Mesendoderm (in vitro differentiated cells): ENCODE data around the gene KCNQ1.

Source experiments
- DNase-seq: peaks from one replicate; pipeline ENCODE4 v3.0.0; 2013
- H2AK5ac ChIP-seq: 2 replicates; pipeline ENCODE4 v1.6.1; 2013; ENCODE audit warnings: low read length, inconsistent platforms
- H2BK120ac ChIP-seq: 2 replicates; pipeline ENCODE4 v1.6.1; 2013; ENCODE audit warnings: low read depth, mild to moderate bottlenecking, low read length, moderate library complexity, mixed read lengths
- H2BK15ac ChIP-seq: replicated peaks from 2 replicates; pipeline ENCODE4 v1.6.1; 2013; ENCODE audit warnings: low read depth, mild to moderate bottlenecking, moderate library complexity
- H2BK5ac ChIP-seq: 2 replicates; pipeline ENCODE4 v1.6.1; 2013; ENCODE audit warnings: low read length, inconsistent platforms
- H3K18ac ChIP-seq: 2 replicates; pipeline ENCODE4 v1.6.1; 2013; ENCODE audit warnings: mild to moderate bottlenecking, low read length, mixed read lengths
- H3K23ac ChIP-seq: one replicate; pipeline ENCODE4 v1.6.1; 2013; ENCODE audit warnings: low read length
- H3K27ac ChIP-seq: 2 replicates; pipeline ENCODE4 v1.5.1; 2013; ENCODE audit warnings: low read depth, mild to moderate bottlenecking, inconsistent platforms, low read length, moderate library complexity
- H3K27me3 ChIP-seq: 2 replicates; pipeline ENCODE4 v1.6.1; 2013; ENCODE audit warnings: low read length, control low read depth, mild to moderate bottlenecking, inconsistent platforms; ENCODE audit not compliant: insufficient read depth, poor library complexity
- H3K36me3 ChIP-seq: 2 replicates; pipeline ENCODE4 v1.6.1; 2013; ENCODE audit warnings: low read length, inconsistent platforms; ENCODE audit not compliant: control insufficient read depth, insufficient read depth
- H3K4ac ChIP-seq: one replicate; pipeline ENCODE4 v1.6.1; 2013; ENCODE audit warnings: low read depth, mild to moderate bottlenecking, low read length, moderate library complexity
- H3K4me1 ChIP-seq: 2 replicates; pipeline ENCODE4 v1.6.1; 2013; ENCODE audit warnings: low read depth, low read length, inconsistent platforms; ENCODE audit not compliant: control insufficient read depth
- H3K4me2 ChIP-seq: 2 replicates; pipeline ENCODE4 v1.6.1; 2013; ENCODE audit warnings: low read length
- H3K4me3 ChIP-seq: 2 replicates; pipeline ENCODE4 v1.5.1; 2013; ENCODE audit warnings: mild to moderate bottlenecking, low read length
- H3K56ac ChIP-seq: one replicate; pipeline ENCODE4 v1.6.1; 2013; ENCODE audit warnings: low read length
- H3K79me1 ChIP-seq: 2 replicates; pipeline ENCODE4 v1.6.1; 2013; ENCODE audit warnings: low read length, inconsistent platforms
- H3K79me2 ChIP-seq: 2 replicates; pipeline ENCODE4 v1.6.1; 2013; ENCODE audit warnings: mild to moderate bottlenecking, low read length; ENCODE audit not compliant: control insufficient read depth, insufficient read depth
- H3K9ac ChIP-seq: 2 replicates; pipeline ENCODE4 v1.6.1; 2013; ENCODE audit warnings: low read length, inconsistent platforms
- H4K5ac ChIP-seq: one replicate; pipeline ENCODE4 v1.6.1; 2013; ENCODE audit warnings: low read length
- H4K8ac ChIP-seq: one replicate; pipeline ENCODE4 v1.6.1; 2013; ENCODE audit warnings: low read depth, mild to moderate bottlenecking, control low read depth, low read length, moderate library complexity
- WGBS: extraction: QIAGEN DNeasy Blood & Tissue Kit; methylation state at CpG from one replicate; pipeline ENCODE4 v1.1.7; 2013; ENCODE audit warnings: low lambda C conversion rate, missing lambda C conversion rate; ENCODE audit not compliant: insufficient coverage; ENCODE audit errors: extremely low coverage; 5-methylcytosine and 5-hydroxymethylcytosine counted together

Gene KCNQ1

GRCh38 chr11:2724653-2725367 is 280.0 kb downstream of the KCNQ1 start:
- Histone ChIP-seq H3K4me2 (no peak overlapping the region), H3K18ac (no peak overlapping the region), H3K27me3 (no peaks in the 10 kb centered on the region), H3K56ac (no peak overlapping the region), H3K27ac (no peak overlapping the region), H4K5ac (no peak overlapping the region), H2BK5ac (no peak overlapping the region), H2AK5ac (no peak overlapping the region), H3K23ac (no peak overlapping the region), H3K4ac (no peak overlapping the region), H2BK15ac (no peak overlapping the region), H3K36me3 (no peaks in the 10 kb centered on the region), H3K79me2 (no peaks in the 10 kb centered on the region), H3K4me1 (no peaks in the 10 kb centered on the region), H3K4me3 (no peak overlapping the region), H2BK120ac (no peak overlapping the region), H4K8ac (no peak overlapping the region), H3K9ac (no peak overlapping the region), H3K79me1 (no peaks in the 10 kb centered on the region)
- WGBS, result no CpG with 5 or more reads among the region's 20 CpGs
- DNase-seq, result no peak

- Histone ChIP-seq H3K18ac (no peak overlapping the region), H3K4me1 (no peaks in the 10 kb centered on the region), H3K9ac (no peak overlapping the region), H2BK5ac (no peak overlapping the region), H3K4ac (no peak overlapping the region), H3K79me2 (no peaks in the 10 kb centered on the region), H3K4me3 (no peak overlapping the region), H4K8ac (no peak overlapping the region), H2AK5ac (no peak overlapping the region), H3K56ac (no peak overlapping the region), H3K36me3 (no peaks in the 10 kb centered on the region), H3K4me2 (no peak overlapping the region), H3K27me3 (no peaks in the 10 kb centered on the region), H3K23ac (no peak overlapping the region), H4K5ac (no peak overlapping the region), H3K27ac (no peak overlapping the region), H2BK120ac (no peak overlapping the region), H3K79me1 (no peaks in the 10 kb centered on the region), H2BK15ac (no peak overlapping the region)
- no peak for DNase-seq
- WGBS, result no CpG with 5 or more reads among the region's 27 CpGs
Observed at GRCh38 chr11:2725368-2726300, 280.8 kb downstream of the KCNQ1 start.

- Histone ChIP-seq H3K27me3 (no peaks in the 10 kb centered on the region), H4K8ac (no peak overlapping the region), H3K79me1 (no peaks in the 10 kb centered on the region), H3K4me1 (no peaks in the 10 kb centered on the region), H2BK15ac (no peak overlapping the region), H3K9ac (no peak overlapping the region), H2BK120ac (no peak overlapping the region), H3K4me3 (no peak overlapping the region), H2AK5ac (no peak overlapping the region), H3K27ac (no peak overlapping the region), H4K5ac (no peak overlapping the region), H3K23ac (no peak overlapping the region), H3K36me3 (no peaks in the 10 kb centered on the region), H3K79me2 (no peaks in the 10 kb centered on the region), H3K18ac (no peak overlapping the region), H3K56ac (no peak overlapping the region), H2BK5ac (no peak overlapping the region), H3K4ac (no peak overlapping the region), H3K4me2 (no peak overlapping the region)
- WGBS, result no CpG with 5 or more reads among the region's 4 CpGs
- peak; percentile 21 for DNase-seq
Observed at GRCh38 chr11:2726964-2727363, 282.2 kb downstream of the KCNQ1 start.

- H3K56ac ChIP-seq, result no peak overlapping the region
- no peak overlapping the region for H2AK5ac ChIP-seq
- no peak overlapping the region for H3K9ac ChIP-seq
- no peak overlapping the region for H2BK120ac ChIP-seq
- H3K4ac ChIP-seq, result no peak overlapping the region
- H2BK5ac ChIP-seq, result no peak overlapping the region
- H3K27me3 ChIP-seq, result no peaks in the 10 kb centered on the region
- no peaks in the 10 kb centered on the region for H3K79me2 ChIP-seq
- H3K79me1 ChIP-seq, result no peaks in the 10 kb centered on the region
- H3K27ac ChIP-seq, result no peak overlapping the region
- DNase-seq, result no peak
- H3K18ac ChIP-seq, result no peak overlapping the region
- no CpG with 5 or more reads among the region's 17 CpGs for WGBS
- no peaks in the 10 kb centered on the region for H3K36me3 ChIP-seq
- no peak overlapping the region for H3K23ac ChIP-seq
- no peaks in the 10 kb centered on the region for H3K4me1 ChIP-seq
- no peak overlapping the region for H2BK15ac ChIP-seq
- H4K8ac ChIP-seq, result no peak overlapping the region
- H3K4me3 ChIP-seq, result no peak overlapping the region
- H4K5ac ChIP-seq, result no peak overlapping the region
- H3K4me2 ChIP-seq, result no peak overlapping the region
Observed at GRCh38 chr11:2728128-2728662, 283.4 kb downstream of the KCNQ1 start.

GRCh38 chr11:2728663-2729332 is 284.0 kb downstream of the KCNQ1 start:
- Histone ChIP-seq H3K18ac (no peak overlapping the region), H2AK5ac (no peak overlapping the region), H3K23ac (no peak overlapping the region), H3K4me3 (no peak overlapping the region), H3K9ac (no peak overlapping the region), H4K8ac (no peak overlapping the region), H3K4me2 (no peak overlapping the region), H3K4me1 (no peaks in the 10 kb centered on the region), H3K56ac (no peak overlapping the region), H2BK120ac (no peak overlapping the region), H4K5ac (no peak overlapping the region), H3K27me3 (no peaks in the 10 kb centered on the region), H2BK15ac (no peak overlapping the region), H3K27ac (no peak overlapping the region), H3K79me1 (no peaks in the 10 kb centered on the region), H2BK5ac (no peak overlapping the region), H3K36me3 (no peaks in the 10 kb centered on the region), H3K4ac (no peak overlapping the region), H3K79me2 (no peaks in the 10 kb centered on the region)
- WGBS, result no CpG with 5 or more reads among the region's 18 CpGs
- no peak for DNase-seq
